Stimulated activated CD4-positive, alpha-beta T cell treated with anti-CD3 and anti-CD28 coated beads, Interleukin-1b, Interleukin-23, amount 100 ng/mL, for 4 hours (primary cell): ENCODE data around the gene SRSF8.
"Not testable (repeated sequence)": the region's sequence is repeated elsewhere in the genome, so short reads cannot be mapped to it uniquely, and the experiment has no call there.

ENCODE experiments used
- DNase-seq, 2 donors: peaks; one replicate each; pipeline ENCODE4 v3.0.0-alpha.2; 2020; ENCODE audit warnings: low read depth in 2 of 2

The SRSF8 gene

GRCh38 chr11:95095858-95096587 is 29.3 kb downstream of the SRSF8 start:
- no peak for DNase-seq

GRCh38 chr11:95097209-95097608 is 30.5 kb downstream of the SRSF8 start:
- no peak for DNase-seq

GRCh38 chr11:95098826-95099225 is 32.1 kb downstream of the SRSF8 start:
- DNase-seq = no peak

- no peak for DNase-seq
Measured at GRCh38 chr11:95100191-95100648, 33.5 kb downstream of the SRSF8 start.

- no peak for DNase-seq
Measured at GRCh38 chr11:95100856-95101507, 34.3 kb downstream of the SRSF8 start.

- DNase-seq = no peak
Measured at GRCh38 chr11:95101935-95102334, 35.2 kb downstream of the SRSF8 start.

- DNase-seq = no peak
Measured at GRCh38 chr11:95102733-95103132, 36.0 kb downstream of the SRSF8 start.

- DNase-seq = no peak
Measured at GRCh38 chr11:95103701-95104100, 37.0 kb downstream of the SRSF8 start.

GRCh38 chr11:95104121-95104830 is 37.6 kb downstream of the SRSF8 start:
- no peak for DNase-seq

GRCh38 chr11:95104856-95105255 is 38.1 kb downstream of the SRSF8 start:
- no peak for DNase-seq

GRCh38 chr11:95108159-95108611 is 41.5 kb downstream of the SRSF8 start:
- no peak for DNase-seq

- no peak for DNase-seq
Measured at GRCh38 chr11:95108671-95109551, 42.2 kb downstream of the SRSF8 start.

GRCh38 chr11:95111471-95111870 is 44.8 kb downstream of the SRSF8 start:
- not testable (repeated sequence) for DNase-seq

GRCh38 chr11:95111923-95112540 is 45.3 kb downstream of the SRSF8 start:
- DNase-seq = no peak

GRCh38 chr11:95115597-95115996 is 48.9 kb downstream of the SRSF8 start:
- no peak for DNase-seq

- DNase-seq = no peak
Measured at GRCh38 chr11:95119361-95120060, 52.8 kb downstream of the SRSF8 start.
